ENCODE measurements around the gene NPHP1. TPM values are rescaled to one million over a fixed set of nuclear protein-coding genes. Genes with fewer than 3 reads are reported as not detected.

The NPHP1 gene
- total RNA-seq, 4 donors from 2014 or later: 0.55 to 0.95 (median 0.60) TPM; not detected in 1

GRCh38 chr2:110146183-110146944, 58.4 kb downstream of the NPHP1 start:
- H3K4me1 ChIP-seq: no peaks in the 10 kb centered on the region
- no peak overlapping the region for H3K4me3 ChIP-seq
- H3K27ac ChIP-seq: no peak overlapping the region
- no peaks in the 10 kb centered on the region for H3K27me3 ChIP-seq
- no peaks in the 10 kb centered on the region for H3K36me3 ChIP-seq
- DNase-seq: no peak
- in situ Hi-C loops (cut with MboI; ENCODE audit: low pct_ligation_motif_present in 1 of 4, low pct_unique_long_range_greater_than_20kb in 1 of 4, low sequenced_read_pairs in 3 of 4): no loop called here
- 64 to 78% methylated on average over 2 of the region's 2 CpGs for WGBS, 2 donors (ENCODE audit: low coverage in 1 of 2)
- intact Hi-C loops (cut with DNase I; ENCODE audit: low total_unique reads): no loop called here
- H3K9me3 ChIP-seq: no peaks in the 10 kb centered on the region
- TF ChIP-seq EP300 (IDR thresholded peaks at IDR 0.05; ENCODE audit: low read depth) (no peak), POLR2A (IDR thresholded peaks at IDR 0.05) (no peak), POLR2AphosphoS5 (IDR thresholded peaks at IDR 0.05) (no peak)
- TF ChIP-seq, protein P1, sequence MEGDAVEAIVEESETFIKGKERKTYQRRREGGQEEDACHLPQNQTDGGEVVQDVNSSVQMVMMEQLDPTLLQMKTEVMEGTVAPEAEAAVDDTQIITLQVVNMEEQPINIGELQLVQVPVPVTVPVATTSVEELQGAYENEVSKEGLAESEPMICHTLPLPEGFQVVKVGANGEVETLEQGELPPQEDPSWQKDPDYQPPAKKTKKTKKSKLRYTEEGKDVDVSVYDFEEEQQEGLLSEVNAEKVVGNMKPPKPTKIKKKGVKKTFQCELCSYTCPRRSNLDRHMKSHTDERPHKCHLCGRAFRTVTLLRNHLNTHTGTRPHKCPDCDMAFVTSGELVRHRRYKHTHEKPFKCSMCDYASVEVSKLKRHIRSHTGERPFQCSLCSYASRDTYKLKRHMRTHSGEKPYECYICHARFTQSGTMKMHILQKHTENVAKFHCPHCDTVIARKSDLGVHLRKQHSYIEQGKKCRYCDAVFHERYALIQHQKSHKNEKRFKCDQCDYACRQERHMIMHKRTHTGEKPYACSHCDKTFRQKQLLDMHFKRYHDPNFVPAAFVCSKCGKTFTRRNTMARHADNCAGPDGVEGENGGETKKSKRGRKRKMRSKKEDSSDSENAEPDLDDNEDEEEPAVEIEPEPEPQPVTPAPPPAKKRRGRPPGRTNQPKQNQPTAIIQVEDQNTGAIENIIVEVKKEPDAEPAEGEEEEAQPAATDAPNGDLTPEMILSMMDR (IDR thresholded peaks at IDR 0.05): no peak

GRCh38 chr2:110143982-110144381, 60.8 kb downstream of the NPHP1 start:
- Histone ChIP-seq H3K4me3 (no peak overlapping the region), H3K9me3 (no peaks in the 10 kb centered on the region), H3K27me3 (no peaks in the 10 kb centered on the region), H3K4me1 (no peaks in the 10 kb centered on the region), H3K27ac (no peak overlapping the region), H3K36me3 (no peaks in the 10 kb centered on the region)
- intact Hi-C loops (cut with DNase I; ENCODE audit: low total_unique reads): no loop called here
- in situ Hi-C loops (cut with MboI; ENCODE audit: low pct_ligation_motif_present in 1 of 4, low pct_unique_long_range_greater_than_20kb in 1 of 4, low sequenced_read_pairs in 3 of 4): no loop called here
- DNase-seq: no peak
- TF ChIP-seq POLR2AphosphoS5 (IDR thresholded peaks at IDR 0.05): no peak
- no peak for TF ChIP-seq POLR2A (IDR thresholded peaks at IDR 0.05)
- no peak for TF ChIP-seq EP300 (IDR thresholded peaks at IDR 0.05; ENCODE audit: low read depth)
- TF ChIP-seq, protein P1 (IDR thresholded peaks at IDR 0.05): no peak

- intact Hi-C loops (cut with DNase I; ENCODE audit: low total_unique reads): no loop called here
- in situ Hi-C loops (cut with MboI; ENCODE audit: low pct_ligation_motif_present in 1 of 4, low pct_unique_long_range_greater_than_20kb in 1 of 4, low sequenced_read_pairs in 3 of 4): no loop called here
- Histone ChIP-seq H3K9me3 (no peaks in the 10 kb centered on the region), H3K4me3 (no peak overlapping the region), H3K4me1 (no peaks in the 10 kb centered on the region), H3K27me3 (no peaks in the 10 kb centered on the region), H3K27ac (no peak overlapping the region), H3K36me3 (no peaks in the 10 kb centered on the region)
- no peak for DNase-seq
- 77 to 100% methylated on average over 1 of the region's 1 CpG for WGBS, 2 donors (ENCODE audit: low coverage in 1 of 2)
- TF ChIP-seq, protein P1 (IDR thresholded peaks at IDR 0.05): no peak
- TF ChIP-seq POLR2AphosphoS5 (IDR thresholded peaks at IDR 0.05) (no peak), EP300 (IDR thresholded peaks at IDR 0.05; ENCODE audit: low read depth) (no peak), POLR2A (IDR thresholded peaks at IDR 0.05) (no peak)
Measured at GRCh38 chr2:110140401-110140800, 64.4 kb downstream of the NPHP1 start.

- DNase-seq: no peak
- H3K36me3 ChIP-seq: no peaks in the 10 kb centered on the region
- intact Hi-C loops (cut with DNase I; ENCODE audit: low total_unique reads): no loop called here
- no peak overlapping the region for H3K4me3 ChIP-seq
- no peak overlapping the region for H3K27ac ChIP-seq
- no peaks in the 10 kb centered on the region for H3K4me1 ChIP-seq
- H3K27me3 ChIP-seq: no peaks in the 10 kb centered on the region
- TF ChIP-seq, protein P1 (IDR thresholded peaks at IDR 0.05): no peak
- TF ChIP-seq POLR2A (IDR thresholded peaks at IDR 0.05) (no peak), POLR2AphosphoS5 (IDR thresholded peaks at IDR 0.05) (no peak), EP300 (IDR thresholded peaks at IDR 0.05; ENCODE audit: low read depth) (no peak)
- in situ Hi-C loops (cut with MboI; ENCODE audit: low pct_ligation_motif_present in 1 of 4, low pct_unique_long_range_greater_than_20kb in 1 of 4, low sequenced_read_pairs in 3 of 4): no loop called here
- no peaks in the 10 kb centered on the region for H3K9me3 ChIP-seq
Measured at GRCh38 chr2:110134025-110134424, 70.8 kb downstream of the NPHP1 start.

Data from transverse colon (tissue), 4 donors.